AG10803 (cell line): ENCODE results near the gene SNTG2.

Source experiments
- DNase-seq: peaks from one replicate; pipeline ENCODE4 v3.0.0; 2010; ENCODE audit warnings: low read depth
- H3K4me3 ChIP-seq: 2 replicates; pipeline ENCODE4 v1.5.1; 2011; ENCODE audit warnings: mild to moderate bottlenecking, low read length, control low read depth
- TF ChIP-seq, protein P1 (sequence below): conservative IDR thresholded peaks from 2 replicates; pipeline ENCODE4 v1.5.1; 2011; ENCODE audit warnings: mild to moderate bottlenecking, low read length, control low read depth, inconsistent platforms

Gene SNTG2

DNA sequence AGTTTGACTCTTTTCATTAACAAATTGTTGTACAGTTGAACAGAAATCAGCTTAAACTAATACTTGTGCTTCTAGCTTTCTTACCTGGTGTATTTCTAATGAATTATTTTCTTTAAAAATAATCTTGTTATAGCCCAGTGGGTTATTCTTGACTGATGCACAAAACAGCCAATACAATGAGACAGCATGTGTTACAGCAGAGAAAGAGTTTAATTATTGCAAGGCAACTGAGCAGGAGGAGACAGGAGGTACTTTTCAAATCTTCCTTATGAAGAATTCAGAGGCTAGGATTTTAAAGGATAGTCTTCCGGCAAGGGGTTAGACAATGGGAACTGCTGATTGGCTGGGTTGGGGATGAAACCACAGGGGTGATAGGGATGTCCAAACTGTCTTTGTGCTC is 398.1 kb downstream of the SNTG2 start:
- TF ChIP-seq, protein P1, sequence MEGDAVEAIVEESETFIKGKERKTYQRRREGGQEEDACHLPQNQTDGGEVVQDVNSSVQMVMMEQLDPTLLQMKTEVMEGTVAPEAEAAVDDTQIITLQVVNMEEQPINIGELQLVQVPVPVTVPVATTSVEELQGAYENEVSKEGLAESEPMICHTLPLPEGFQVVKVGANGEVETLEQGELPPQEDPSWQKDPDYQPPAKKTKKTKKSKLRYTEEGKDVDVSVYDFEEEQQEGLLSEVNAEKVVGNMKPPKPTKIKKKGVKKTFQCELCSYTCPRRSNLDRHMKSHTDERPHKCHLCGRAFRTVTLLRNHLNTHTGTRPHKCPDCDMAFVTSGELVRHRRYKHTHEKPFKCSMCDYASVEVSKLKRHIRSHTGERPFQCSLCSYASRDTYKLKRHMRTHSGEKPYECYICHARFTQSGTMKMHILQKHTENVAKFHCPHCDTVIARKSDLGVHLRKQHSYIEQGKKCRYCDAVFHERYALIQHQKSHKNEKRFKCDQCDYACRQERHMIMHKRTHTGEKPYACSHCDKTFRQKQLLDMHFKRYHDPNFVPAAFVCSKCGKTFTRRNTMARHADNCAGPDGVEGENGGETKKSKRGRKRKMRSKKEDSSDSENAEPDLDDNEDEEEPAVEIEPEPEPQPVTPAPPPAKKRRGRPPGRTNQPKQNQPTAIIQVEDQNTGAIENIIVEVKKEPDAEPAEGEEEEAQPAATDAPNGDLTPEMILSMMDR: no peak
- no peak overlapping the region for H3K4me3 ChIP-seq
- no peak for DNase-seq

DNA sequence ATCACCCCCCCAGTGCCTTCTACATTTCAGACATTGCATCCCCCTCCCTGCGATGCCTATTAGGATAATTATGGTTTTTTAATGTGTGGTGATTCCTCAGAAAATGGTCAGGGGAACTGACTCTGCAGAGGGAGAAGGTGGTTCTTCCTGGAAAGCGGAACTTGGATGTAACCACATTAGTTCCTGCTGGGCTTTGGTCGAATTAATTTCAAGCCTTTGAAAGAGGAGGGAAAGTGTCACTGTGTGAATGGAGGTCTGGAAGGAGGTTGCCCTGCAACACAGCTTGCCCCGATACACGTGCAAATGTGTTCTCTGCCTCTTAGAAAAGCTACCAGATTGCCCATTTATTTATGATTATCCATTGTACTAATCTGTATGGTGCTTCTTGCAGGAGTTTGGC is 399.5 kb downstream of the SNTG2 start:
- TF ChIP-seq, protein P1: no peak
- no peak for DNase-seq
- H3K4me3 ChIP-seq: no peak overlapping the region

DNA sequence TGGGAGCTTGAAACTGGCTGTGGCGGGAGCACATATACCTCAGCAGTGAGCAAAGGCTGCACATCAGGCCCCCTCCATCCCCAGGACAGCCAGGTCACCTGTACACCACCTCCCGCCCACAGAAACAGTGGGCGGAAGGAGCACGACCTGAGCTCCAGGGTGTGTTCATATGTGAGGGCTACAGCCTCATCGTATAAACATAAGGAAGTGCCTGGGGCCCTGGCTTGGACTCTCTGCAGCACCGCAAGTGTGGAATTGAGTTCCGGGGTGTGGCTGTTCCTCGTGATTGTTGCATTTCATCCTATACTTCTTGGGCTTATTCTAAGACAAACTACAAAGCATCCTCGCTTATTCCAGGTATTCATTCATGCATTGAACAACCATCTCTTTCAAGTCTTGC is 402.5 kb downstream of the SNTG2 start:
- no peak overlapping the region for H3K4me3 ChIP-seq
- TF ChIP-seq, protein P1: no peak
- DNase-seq: no peak

DNA sequence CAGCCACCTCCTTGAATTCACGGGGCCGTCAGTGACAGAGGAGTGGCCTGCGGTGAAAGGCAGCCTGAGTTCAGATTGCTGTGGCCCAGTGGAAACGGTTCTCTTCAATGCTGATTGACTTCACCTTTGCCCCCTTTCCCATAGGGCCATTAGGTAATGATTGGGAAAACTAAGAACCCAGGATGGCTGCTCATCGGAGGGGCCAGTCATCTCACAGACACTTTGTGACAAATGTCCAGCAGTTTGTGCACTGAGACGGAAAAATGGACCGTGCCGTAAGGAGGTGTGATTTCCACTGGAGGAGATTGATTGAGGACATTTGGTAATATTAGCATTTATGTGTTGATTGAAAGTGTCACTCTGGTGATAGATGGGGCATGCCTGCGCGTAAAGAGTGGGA is 402.9 kb downstream of the SNTG2 start:
- DNase-seq: no peak
- H3K4me3 ChIP-seq: no peak overlapping the region
- TF ChIP-seq, protein P1: no peak

DNA sequence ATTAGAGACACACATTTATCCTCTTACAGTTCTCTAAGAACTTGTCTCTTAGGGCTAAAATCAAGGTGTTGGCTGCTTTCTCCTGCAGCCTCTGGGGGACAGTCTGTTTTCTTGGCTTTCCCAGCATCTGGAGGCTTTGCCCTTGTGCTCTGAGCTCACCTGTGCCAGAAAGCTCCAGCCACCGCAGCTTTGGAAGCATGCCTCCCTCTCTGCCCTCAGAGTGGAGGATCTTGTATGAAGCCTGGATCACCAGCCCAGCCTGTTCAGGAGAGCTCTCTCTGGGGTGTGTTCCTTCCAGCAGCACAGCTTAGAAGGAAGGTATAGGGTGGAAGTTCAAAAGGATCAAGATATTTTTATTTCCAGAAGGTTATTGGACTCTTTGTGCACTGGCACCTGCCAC is 409.5 kb downstream of the SNTG2 start:
- DNase-seq: no peak
- H3K4me3 ChIP-seq: no peak overlapping the region
- TF ChIP-seq, protein P1: no peak

DNA sequence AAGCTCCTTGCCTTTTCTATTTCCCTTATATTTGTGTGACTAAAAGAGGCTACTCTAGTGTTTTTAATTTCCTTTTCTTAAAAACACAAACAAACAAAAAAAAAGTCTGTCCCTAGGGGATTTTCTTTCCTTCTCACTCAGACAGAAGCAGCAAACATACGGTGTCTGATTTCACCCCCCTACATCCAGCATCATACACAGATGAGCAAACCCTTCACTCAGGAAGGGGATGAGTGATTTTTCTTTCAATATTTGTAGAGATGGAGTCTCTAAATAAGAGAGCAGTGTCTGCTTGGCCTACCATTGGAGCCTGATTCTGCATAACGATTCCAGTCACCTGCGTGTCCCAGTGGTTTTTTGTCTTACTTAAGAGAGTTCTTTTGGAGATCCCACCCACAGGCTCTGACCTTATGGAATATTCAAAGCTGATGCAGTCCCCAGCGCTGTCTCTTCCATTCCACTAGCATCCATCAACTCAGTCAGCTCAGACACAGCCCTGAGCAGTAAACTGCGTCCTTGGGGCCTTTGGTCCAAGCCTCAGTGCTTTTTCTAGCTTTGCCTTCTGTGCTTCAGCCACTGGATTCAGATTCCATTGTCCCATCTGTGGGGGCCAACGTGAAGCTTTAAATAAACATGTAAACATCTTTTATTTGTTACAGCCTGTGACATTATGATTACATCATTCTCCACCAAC is 410.1 kb downstream of the SNTG2 start:
- DNase-seq: no peak
- TF ChIP-seq, protein P1: no peak
- H3K4me3 ChIP-seq: no peak overlapping the region

DNA sequence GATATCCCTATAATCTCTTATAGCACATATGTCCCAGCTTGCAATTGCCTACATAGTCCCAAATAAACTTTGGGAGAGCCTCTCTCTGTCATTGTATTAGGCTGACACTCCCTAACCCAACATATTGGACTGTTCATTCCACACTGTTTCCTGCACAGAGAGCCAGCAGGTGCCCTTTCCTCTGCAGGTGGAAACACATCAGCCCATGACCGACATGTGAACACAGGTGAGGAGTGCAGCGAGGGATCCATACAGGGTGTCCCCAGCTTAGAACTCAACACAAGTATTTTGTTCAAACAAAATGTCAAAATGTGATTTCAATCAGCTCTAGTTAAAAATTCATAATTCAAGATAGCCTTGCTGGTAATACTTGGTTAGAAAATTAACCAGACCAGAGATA is 412.7 kb downstream of the SNTG2 start:
- no peak overlapping the region for H3K4me3 ChIP-seq
- TF ChIP-seq, protein P1: no peak
- no peak for DNase-seq
